ENCODE data around the gene FAM200C. TPM values are rescaled to one million over a fixed set of nuclear protein-coding genes. Genes with fewer than 3 reads are reported as not detected.
"Not testable (repeated sequence)": the region's sequence is repeated elsewhere in the genome, so short reads cannot be mapped to it uniquely, and the experiment has no call there.

Gene FAM200C
- 4.2 TPM for total RNA-seq
- long read RNA-seq, transcript ZBED8-201 (2 exons, 2,851 nt), result major isoform, 9 of 9 reads
- long read RNA-seq, partial matches to known transcripts, result 0 of 9 reads
- long read RNA-seq, other reads (novel, unspliced or antisense), result 0 of 9 reads

DNA sequence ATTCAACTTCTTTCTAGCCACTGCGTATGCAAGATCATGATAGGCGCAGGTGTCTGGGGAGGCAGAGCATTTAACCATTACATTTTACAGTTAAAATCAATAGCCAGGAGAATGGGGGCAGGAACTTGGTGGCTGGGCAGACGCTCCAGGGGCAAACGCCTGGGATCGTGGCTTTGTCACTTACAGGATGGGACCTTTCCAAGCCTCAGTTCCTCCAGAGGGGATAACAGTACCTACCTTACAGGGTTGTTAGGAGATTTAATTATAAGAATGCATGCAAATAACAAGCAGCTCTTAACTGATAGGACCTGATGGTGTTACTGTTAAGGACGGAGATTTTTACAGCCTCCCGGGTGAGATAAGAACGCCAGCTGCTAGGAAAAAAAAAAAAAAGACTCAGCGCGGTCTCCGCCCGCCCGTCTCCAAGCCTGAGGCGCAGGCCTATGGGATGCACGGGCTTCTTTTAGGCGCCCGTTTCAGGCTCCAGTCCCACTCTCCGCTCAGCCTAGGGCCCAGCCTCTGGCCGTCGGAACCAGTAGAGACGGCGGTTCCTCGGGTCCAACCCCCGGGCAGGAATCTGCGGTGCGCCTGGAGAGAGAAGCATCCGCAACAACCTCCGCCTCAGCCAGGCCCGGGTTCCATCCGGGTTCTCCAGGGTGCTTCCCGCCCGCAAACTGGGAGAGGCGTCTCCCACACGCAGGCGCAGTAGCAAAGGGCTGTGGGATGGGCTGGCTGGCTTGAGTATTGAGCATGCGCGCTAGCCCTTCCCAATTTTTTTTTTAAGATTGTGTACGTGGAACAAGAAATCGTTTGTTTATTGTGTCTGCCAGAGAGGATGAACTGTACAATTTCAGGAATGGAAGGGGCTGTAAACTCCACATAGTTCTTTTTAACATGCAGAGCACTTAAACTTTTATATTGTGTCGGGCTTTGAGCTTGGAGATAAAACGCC, at the start of gene FAM200C:
FAM200C (minus strand) TSS at position 653 of the 952 bp plus-strand sequence. CDS start 4,564 bp downstream, outside the sequence.
- intact Hi-C loops (cut with DNase I), result no loop called here
- ATAC-seq, result peak; percentile 97
- peak; percentile 94 for DNase-seq (ENCODE audit: missing footprints)

GRCh38 chr5:160449458-160449857, 49.6 kb upstream of the FAM200C start:
- DNase-seq (ENCODE audit: missing footprints), result no peak
- intact Hi-C loops (cut with DNase I), result no loop called here
- no peak for ATAC-seq

DNA sequence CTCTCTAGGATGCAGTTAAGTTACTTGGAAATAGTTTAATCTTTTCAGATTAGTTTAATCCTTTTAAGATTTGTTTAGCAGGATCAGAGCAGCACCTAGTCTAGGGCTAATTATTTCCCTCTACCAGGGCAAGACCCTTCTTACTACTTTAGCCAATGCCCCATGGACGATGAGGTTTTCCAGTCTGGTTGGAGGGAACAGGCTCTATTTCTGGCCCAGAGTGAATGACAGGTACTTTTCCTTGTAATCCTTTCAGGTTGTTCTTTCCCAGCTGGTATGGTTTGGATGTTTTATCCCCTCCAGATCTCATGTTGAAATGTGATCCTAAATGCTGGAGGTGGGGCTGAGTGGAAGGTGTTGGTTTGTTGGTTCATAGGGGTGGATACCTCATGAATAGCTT, 49.0 kb upstream of the FAM200C start:
- ATAC-seq, result no peak
- DNase-seq (ENCODE audit: missing footprints), result no peak
- intact Hi-C loops (cut with DNase I), result no loop called here

DNA sequence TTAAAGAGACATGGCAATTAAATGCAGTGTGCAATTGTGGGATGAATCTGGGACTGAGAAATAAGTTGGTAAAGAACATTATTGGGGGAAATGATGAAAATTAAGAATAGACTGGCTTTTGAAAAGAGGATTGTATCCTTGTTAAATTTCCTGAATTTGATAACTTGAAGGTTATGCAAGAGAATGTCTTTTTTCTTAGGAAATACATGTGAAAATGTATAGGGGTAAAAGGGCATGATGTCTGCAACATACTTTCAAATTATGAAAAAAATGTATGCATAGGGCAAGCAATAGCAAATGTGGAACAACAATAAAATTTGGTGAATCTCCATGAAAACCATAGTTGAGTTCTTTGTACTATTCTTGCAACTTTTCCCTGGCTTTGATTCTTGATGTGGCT, 45.9 kb upstream of the FAM200C start:
- ATAC-seq (no peak), DNase-seq (ENCODE audit: missing footprints) (no peak)
- intact Hi-C loops (cut with DNase I), result no loop called here

- intact Hi-C loops (cut with DNase I), result no loop called here
- DNase-seq (ENCODE audit: missing footprints) (no peak), ATAC-seq (no peak)
Measured at GRCh38 chr5:160445132-160445531, 45.3 kb upstream of the FAM200C start.

DNA sequence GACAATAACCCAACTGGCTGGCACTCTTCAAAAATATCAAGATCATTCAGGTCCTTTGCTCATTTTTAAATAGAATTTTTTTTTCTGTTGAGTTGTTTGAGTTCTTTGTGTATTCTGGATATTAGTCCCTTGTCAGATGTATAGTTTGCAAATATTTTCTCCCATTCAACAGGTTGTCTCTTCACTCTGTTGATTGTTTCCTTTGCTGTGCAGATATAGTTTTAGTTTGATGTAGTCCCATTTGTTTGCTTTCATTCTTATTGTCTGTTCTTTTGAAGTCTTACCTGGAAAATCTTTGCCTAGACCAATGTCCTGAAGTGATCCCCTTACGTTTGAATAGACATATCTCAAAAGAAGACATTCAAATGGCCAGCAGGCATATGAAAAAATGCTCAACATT, 44.6 kb upstream of the FAM200C start:
- ATAC-seq (no peak), DNase-seq (ENCODE audit: missing footprints) (no peak)
- intact Hi-C loops (cut with DNase I), result no loop called here

- DNase-seq (ENCODE audit: missing footprints) (no peak), ATAC-seq (no peak)
- intact Hi-C loops (cut with DNase I), result no loop called here
Measured at GRCh38 chr5:160442824-160443431, 43.1 kb upstream of the FAM200C start.

DNA sequence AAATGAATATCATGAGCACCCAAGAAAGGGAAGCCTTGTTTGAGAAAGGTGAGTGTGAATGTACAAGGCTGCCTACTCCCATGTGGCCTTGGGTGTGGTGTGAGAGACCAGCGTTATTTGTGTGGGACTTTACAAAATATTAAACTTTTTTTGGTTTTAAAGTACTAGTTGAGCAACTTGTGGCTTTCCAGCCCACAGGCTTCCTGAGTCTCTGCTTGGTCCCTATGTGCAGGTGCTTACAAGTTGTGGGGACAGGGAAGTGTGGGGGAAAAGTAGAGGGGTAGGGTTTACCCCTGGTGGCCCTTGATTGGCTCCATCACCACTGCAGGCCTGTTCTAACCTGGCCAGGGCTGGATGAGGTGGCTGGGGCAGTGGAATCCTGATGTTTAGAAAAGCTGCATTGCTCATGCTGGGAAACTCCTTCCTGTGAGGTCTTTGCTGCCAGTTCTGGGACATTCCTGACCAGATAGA, 41.5 kb upstream of the FAM200C start:
- DNase-seq (ENCODE audit: missing footprints) (no peak), ATAC-seq (no peak)
- intact Hi-C loops (cut with DNase I), result no loop called here

GRCh38 chr5:160439205-160439600, 39.3 kb upstream of the FAM200C start:
- DNase-seq (ENCODE audit: missing footprints), result peak; percentile 92
- ATAC-seq, result peak; percentile 95
- intact Hi-C loops (cut with DNase I), result no loop called here

GRCh38 chr5:160438316-160439204, 38.7 kb upstream of the FAM200C start:
- intact Hi-C loops (cut with DNase I), result no loop called here
- DNase-seq (ENCODE audit: missing footprints) (no peak), ATAC-seq (peak; percentile 72)

- intact Hi-C loops (cut with DNase I), result no loop called here
- DNase-seq (ENCODE audit: missing footprints) (no peak), ATAC-seq (no peak)
Measured at GRCh38 chr5:160437271-160437670, 37.4 kb upstream of the FAM200C start.

- ATAC-seq; DNase-seq (ENCODE audit: missing footprints); intact Hi-C loops (cut with DNase I): not testable (repeated sequence)
Measured at GRCh38 chr5:160436661-160437060, 36.8 kb upstream of the FAM200C start.

- intact Hi-C loops (cut with DNase I), result no loop called here
- ATAC-seq (no peak), DNase-seq (ENCODE audit: missing footprints) (no peak)
Measured at GRCh38 chr5:160436017-160436416, 36.2 kb upstream of the FAM200C start.

- no peak for ATAC-seq
- intact Hi-C loops (cut with DNase I), result no loop called here
- DNase-seq (ENCODE audit: missing footprints), result no peak
Measured at GRCh38 chr5:160435532-160435931, 35.7 kb upstream of the FAM200C start.

GRCh38 chr5:160434022-160434531, 34.2 kb upstream of the FAM200C start:
- DNase-seq (ENCODE audit: missing footprints), result no peak
- intact Hi-C loops (cut with DNase I), result no loop called here
- no peak for ATAC-seq

DNA sequence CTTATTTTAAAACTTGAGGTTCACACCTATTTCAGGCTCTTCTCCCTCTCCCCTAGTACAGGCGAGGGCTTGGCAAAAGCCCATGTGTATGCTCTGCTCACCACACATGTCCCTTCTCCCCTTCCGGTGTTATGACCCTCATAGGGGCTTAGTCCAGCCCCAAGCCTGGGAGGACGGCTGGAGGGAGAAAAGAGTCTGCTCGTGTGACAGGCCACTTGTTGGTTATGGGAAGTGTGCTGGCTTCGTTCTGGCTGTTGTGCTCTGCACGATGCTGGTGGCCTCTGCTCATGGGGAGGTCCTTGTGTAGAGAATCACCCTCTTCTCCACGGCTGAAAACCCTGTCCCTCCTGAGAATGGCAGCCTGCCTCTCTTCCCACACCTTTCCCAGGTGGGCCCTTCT, 32.9 kb upstream of the FAM200C start:
- intact Hi-C loops (cut with DNase I), result no loop called here
- DNase-seq (ENCODE audit: missing footprints) (no peak), ATAC-seq (no peak)

DNA sequence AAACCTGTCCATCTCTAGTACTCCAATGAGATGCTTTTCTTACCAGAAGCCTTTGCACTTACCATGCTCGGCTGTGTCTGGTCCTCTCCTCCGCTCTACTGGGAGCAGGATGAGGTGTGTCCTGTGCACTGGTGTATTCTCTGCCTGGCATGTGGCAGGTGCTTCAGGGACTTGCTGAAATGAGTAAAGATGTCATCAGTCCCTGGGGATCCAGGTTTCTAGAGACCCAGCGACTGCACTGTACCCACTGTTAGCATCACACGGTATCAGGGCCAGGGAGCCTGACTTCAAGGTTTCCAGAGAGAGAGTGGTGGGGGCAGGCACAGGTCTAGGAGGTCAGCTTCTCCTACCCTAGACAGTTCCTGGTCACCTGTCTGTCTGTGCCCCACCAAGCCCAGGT, 32.3 kb upstream of the FAM200C start:
- ATAC-seq, result no peak
- intact Hi-C loops (cut with DNase I), result no loop called here
- no peak for DNase-seq (ENCODE audit: missing footprints)

- DNase-seq (ENCODE audit: missing footprints) (no peak), ATAC-seq (no peak)
- intact Hi-C loops (cut with DNase I), result no loop called here
Measured at GRCh38 chr5:160427607-160428006, 27.8 kb upstream of the FAM200C start.

- no peak for ATAC-seq
- intact Hi-C loops (cut with DNase I), result no loop called here
- no peak for DNase-seq (ENCODE audit: missing footprints)
Measured at GRCh38 chr5:160423099-160423498, 23.2 kb upstream of the FAM200C start.
